Urothelium cell line (cell line): ENCODE measurements around the gene GBX2.

ENCODE experiments used
- DNase-seq: peaks from one replicate; pipeline ENCODE4 v3.0.0; 2011; ENCODE audit warnings: low spot score, mixed read lengths
- FAIRE-seq: peaks from 2 replicates; lab custom pipeline; 2011; peaks lifted over from hg19 to GRCh38; lab: Jason Lieb, UNC

The GBX2 gene

DNA sequence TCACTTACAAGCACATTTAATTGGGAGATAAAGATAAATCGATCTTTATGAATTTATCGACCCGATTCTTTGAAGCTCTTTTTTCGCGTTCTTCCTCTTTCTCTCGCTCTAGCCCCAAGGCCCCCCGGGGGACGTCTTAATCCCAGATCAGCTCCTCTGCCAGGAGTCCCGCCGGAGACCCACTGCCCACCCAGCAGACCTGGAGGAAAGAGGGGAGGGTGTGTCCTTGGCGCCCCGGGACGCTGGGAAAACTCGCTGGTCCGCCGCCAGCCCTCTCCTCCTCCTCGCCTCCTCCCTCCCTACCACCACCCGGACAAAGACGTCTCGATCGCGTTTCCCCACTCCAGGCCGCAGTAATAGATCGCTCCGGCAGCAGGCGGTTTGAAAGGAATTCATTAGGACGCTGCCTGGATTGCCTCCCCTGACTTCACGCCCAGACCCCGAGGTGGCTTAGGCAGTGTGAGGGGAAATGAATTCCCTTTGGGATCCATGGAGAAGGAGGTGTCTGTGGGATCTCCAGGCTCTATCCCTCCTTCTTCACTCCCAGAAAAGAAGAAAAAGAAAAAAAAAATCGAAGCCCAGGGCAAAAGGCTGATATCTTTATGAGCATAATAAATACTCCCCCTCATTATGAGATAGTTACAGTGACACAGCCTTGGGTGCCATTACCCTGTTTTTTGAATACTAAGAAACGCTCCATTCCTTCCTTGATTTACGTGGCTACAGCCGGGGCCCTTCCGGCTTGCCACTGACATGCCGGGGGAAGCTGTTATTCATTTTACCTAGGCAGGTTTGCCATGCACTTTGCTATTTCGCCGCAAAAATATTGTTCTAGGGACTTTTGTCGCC is 1.8 kb upstream of the GBX2 start:
- FAIRE-seq (no peak), DNase-seq (no peak)

DNA sequence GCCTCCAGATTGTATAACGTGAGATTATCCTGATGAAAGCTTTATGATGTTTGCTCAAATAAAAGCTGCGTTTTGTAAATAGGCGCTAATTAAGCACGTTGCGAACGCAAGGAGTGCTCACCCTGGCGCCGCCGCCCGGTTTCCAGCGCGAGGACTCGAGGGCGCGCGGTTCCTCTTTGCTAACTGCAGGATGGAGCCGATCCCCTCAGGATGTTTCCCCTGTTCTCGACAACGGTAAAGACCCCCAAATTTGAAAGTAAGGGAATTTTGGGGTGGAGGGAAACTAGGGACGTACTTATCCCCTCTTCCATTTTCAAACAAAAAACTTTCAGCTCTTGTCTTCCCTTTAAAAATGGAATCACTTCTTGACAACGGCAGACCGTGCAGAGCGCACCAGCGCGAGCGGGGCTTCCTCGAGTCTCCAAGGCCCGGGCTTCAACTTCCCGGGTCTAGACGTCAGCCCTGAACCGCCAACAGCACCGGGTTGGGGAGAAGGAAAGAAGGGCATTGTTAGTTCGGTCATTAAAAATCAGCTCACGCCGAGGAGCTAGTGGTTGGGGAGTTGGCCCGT is 1.1 kb upstream of the GBX2 start:
- DNase-seq (no peak), FAIRE-seq (no peak)

DNA sequence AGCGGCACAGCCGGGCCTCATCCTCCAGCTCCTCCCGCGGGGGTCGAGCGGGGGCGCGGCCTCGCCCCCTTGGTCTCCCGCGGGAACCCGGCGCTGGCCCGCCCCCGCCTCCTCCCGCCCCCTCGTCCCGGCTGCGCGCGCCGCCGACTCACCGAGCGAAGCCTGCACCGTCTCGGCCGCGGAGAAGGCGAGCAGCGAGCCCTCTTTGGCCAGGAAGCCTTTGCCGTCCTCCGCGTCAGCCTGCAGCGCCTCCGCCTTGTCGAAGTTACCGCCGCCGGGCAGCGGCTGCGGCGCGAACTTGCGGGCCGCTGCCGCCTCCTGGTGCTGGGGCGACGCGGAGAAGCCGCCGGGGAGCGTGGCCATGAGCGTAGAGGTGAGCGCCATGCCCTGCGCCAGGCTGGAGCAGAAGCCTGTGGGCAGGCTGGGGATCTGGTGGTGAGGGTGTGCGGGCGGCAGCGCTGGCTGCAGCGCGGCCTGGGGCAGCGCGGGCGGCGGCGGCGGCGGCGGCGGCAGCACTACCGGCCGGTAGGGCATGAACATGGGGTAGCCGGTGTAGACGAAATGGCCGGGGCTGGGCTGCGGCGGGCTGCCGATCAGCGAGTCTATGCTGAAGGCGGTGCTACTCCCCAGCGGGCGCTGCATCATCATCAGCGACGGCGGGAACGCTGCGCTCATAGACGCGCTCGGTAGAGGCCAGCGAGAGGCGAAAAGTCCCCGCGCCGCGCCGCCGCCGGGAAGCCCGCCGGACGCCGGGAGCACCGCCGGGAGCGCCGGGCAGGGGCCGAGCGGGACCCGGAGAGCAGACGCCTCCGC is 683 bp downstream of the GBX2 start:
- DNase-seq, result no peak
- no peak for FAIRE-seq

DNA sequence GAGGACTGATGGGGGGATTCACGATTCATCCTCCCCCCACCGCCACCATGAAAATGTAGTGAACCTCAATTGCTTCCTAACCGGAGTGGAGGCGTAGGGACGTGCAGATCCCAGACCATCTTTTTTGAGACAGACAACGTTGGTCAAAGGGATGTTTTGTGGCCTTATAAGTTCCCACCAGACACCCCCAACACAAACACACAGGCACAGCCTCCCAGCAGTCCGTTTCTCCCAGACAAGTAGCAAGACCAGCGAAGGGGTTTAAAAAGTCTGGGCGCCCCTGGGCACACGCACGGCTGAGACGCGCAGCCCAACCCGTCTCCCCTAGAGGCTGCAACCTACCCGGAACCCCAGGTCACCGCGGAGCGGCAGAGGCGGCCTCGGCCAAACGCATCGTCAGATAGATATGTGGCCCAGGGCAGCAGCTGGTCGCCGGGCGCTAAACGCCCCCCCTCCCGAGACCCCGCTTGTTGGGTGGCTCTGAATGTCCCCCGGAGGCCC is 1.3 kb downstream of the GBX2 start:
- FAIRE-seq, result no peak
- DNase-seq, result no peak

DNA sequence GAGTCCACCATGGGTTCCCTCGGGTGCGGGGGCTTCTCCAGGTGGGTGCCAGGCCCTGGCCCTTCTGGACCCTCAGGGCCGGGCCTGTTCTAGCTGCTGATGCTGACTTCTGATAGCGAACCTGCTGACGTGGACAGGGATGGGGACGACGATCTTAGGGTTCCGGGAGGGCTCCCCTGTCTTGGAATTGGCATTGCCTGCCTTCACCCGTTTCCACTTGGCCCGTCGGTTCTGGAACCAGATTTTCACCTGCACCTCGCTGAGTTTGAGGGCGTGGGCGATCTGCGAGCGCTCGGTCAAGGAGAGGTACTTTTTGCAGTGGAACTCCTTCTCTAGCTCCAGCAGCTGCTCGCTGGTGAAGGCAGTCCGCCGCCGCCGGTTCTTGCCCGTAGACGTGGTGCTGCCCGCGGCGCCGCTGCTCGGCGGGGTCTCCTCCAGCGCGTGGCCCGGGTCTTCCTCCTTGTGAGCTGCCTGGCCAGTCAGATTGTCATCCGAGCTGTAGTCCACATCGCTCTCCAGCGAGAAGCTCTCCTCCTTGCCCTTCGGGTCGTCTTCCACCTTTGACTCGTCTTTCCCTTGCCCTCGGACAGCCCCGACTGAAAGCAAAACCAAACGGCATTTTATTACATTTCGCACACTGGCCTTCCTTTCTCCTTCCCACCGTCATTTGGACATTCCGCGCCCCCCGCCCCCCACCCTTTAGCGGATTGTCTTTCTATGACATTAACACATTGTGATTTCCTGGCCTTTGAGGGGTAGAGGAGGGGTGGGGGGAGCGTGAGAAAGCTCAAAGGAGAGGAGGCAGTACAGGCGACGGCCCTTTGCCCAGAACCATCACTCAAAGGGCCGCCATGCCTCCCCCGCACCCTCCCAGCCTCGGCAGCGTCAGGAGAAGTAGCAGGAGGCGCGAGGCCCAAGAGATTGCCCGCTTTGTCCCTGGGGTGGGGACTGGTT is 2.1 kb downstream of the GBX2 start:
- DNase-seq, result no peak
- no peak for FAIRE-seq

DNA sequence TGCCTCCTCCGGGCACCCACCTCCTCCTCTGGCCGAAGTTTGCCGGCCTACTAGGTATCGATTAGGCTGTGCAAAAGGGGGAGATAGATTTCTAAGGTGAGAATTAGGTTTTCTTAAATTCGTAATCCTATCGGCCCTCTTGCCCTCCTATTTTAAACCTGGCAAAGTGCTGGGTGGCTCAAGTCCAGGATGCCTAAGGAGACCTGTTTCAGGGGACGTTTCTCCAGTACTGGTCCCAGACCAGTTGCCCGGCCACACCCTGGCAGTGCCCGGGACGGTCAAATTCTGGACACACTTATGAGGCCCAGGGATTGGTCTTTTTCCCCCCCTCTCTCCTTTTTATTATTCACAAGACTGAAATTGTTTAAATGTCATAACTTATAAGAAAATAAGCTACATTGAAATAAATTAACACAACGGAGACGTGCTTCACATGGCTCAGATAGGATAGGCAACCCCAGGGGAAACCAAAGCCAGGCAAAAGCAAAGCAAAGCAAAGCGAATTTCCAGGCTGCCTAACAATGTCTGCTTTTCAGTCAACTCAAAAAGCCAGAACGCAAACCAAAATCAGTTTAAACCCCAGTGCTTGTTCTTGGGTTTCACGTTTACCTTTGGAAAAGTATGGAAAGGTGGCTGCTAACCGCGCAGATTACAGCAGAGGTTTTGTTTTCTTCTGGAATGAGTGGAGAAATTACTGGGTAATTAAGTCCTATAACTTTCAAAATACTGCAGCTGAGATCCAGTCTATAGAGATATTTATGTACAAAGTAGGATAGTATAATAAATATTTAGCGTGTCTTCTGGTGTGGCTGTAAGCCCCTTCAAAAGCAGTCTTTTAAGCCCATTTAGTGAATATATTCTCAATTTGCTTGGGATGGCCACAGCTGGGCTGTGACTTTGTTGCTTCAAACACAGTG is 3.0 kb downstream of the GBX2 start:
- DNase-seq, result no peak
- FAIRE-seq, result no peak

DNA sequence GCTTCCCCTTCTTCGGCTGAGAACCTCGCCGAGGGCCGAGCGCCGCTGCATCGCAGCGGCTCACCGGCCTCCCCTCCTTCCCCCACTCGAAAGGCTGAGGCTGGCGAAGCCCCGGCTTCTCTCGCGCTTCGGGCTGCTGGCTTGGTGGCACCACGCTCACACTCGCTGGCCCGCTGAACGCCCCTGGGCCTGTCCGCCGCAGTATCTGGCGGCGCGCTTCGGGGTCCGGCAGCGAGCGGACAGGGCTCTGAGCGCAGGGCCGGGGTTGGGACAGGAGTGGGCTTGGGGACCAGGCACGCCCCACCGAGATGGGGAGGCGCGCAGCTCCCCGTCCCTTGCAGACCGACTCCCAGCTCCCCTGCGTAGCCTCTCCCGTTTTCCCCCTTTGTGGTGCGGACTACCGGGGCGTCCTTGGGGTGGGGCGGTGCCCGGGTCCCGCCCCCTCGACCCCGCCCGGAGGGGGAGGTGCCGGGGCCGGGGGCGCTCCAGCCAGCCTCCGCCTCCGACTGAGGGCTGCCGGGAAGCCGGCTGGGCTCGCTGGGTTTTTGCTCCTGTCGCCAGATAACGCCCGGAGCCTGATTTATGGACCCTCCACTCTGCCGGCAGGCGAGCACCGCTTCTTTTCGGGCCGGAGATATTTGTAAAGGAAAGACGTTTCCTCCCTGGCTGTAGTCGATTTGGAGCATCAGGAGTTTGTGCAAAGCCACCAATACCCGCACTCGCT is 3.8 kb downstream of the GBX2 start:
- FAIRE-seq, result no peak
- no peak for DNase-seq

DNA sequence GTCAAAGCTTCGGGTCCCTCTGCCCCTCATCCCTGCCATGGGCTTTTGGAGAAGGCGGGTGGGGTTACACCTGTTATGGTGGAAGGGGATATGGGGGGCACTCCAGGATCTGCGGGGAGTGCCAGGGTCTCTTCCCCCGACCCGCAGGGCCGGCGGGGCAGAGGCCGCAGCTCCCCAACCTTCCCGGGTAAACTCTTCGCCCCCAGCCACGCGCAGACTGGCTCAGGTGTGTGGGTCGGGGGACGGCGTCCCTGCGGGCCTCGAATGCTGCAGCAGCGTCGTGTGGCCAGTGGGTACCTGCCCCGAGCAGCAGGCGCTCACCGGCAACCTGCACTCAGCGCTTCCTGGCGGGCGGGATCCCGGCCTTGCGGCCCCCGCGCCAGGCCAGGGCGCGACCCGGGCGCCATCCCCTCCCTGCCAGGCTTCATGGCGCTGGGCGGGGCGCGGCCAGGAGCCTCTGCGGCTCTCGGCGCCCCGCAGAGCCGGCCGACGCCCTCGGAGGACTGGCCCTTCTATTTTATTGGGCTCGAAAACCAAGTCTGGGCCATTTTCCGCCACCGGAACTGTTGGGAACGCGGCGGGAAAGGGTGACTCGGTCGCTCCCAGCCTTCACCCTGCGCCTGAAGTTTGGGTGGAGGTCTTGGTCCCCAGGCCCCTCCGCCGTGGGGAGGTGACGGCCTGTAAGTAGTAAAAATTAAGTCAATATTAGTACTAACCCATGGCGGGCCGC is 4.5 kb downstream of the GBX2 start:
- FAIRE-seq (no peak), DNase-seq (no peak)

DNA sequence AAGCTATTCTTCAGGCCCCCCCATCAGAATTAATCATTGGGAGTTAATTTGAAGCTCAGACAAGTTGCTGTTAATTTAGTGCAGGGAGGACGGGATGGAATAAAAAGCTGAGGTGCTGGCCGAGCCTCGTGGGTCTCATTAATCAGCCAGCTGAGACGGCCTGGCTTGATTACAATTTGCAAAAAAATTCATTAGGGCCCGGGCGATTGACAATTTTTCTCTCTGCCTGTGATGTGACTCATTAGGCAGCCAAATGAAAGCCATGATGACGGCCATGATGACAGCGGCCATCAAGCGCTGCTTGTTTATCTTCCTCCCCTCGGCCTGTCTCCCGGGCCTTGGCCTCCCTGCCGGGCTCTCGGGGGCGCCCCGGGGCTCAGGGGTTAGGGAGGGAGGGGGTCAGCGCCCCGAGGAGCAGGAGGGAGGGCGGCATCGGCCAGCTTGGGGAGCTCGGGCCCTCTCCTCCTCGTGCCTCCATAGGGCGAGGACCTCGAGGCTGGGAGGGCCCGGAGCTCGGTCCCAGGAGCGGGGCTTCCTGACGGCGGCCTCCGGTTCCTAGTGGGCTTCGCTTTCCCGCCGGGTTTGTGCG is 5.2 kb downstream of the GBX2 start:
- FAIRE-seq (no peak), DNase-seq (no peak)

DNA sequence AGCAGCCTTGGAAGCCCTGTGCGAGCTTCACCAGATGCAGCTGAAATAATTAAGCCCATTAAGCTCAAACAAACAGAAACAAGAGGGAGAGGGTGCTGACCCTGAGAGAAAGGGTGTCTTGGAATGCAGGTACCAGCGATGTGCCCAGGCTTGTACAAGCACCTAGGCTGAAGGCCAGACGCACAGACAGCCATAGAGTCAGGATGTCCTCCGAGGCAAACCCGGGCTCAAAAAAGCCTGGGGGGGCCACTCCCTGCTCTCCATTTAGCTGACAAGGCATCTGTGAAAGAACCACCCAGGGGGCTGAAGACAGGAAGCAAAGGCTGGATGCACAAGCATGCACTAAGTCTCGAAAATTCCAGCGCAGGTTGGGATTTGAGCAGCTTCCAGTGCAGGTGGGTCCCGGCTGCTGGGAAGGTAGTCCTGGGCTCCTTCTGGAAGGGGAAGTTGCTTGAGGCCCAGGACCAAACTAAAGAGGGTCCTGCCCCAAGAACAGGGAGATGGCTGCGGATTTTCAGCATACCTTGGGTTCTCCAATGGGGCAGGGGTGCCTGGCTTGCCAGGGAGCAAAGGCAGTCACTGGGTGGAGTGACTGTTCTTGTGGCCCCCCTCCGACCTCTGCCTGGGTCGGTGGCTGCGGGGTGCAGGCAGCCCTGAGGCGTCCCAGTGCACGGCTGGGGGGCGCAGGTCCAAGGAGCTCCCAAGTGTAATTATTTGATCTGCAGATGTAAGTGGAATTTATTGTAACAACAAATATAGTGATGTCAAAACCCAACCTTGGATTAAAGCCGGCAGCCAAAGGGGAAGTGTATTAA is 5.9 kb downstream of the GBX2 start:
- no peak for FAIRE-seq
- DNase-seq, result no peak

DNA sequence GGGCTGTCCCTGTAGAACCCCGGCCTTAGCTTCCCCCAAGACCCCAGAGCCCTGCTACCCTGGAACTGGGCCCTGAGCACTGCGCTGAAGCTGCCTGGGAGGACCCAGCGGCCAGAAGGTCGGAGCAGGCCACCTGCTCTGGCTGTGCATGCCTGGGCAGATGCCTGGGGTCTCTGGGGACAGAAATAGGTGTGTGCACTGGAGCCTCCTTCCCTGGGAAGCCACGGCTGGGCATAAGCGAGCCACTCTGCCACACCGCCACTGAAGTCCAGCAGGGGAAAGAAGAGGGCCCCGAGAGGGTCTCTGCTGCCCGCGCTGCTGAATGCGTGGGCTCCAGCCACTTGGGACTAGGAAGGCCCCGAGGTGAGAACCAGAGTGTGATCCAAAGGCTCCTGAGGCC is 6.7 kb downstream of the GBX2 start:
- DNase-seq (no peak), FAIRE-seq (no peak)

DNA sequence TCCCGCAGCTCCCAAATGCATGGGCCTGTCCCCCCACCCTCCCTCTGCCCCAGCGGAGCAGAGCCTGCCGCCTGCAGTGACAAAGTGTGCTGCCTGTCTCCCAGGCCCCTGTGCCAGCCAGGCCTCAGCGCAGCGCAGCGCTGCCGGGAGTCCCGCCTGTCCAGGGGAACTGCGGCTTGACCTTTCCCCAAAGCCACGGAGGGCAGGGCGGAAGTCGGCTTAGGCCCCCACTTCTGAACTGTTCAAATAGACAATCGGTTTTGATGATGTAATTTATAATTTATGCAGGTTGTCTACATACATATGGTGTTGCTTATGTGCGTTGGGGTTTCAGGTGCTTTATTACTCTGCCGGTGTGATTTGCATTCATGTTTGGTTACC is 7.1 kb downstream of the GBX2 start:
- DNase-seq (no peak), FAIRE-seq (no peak)

DNA sequence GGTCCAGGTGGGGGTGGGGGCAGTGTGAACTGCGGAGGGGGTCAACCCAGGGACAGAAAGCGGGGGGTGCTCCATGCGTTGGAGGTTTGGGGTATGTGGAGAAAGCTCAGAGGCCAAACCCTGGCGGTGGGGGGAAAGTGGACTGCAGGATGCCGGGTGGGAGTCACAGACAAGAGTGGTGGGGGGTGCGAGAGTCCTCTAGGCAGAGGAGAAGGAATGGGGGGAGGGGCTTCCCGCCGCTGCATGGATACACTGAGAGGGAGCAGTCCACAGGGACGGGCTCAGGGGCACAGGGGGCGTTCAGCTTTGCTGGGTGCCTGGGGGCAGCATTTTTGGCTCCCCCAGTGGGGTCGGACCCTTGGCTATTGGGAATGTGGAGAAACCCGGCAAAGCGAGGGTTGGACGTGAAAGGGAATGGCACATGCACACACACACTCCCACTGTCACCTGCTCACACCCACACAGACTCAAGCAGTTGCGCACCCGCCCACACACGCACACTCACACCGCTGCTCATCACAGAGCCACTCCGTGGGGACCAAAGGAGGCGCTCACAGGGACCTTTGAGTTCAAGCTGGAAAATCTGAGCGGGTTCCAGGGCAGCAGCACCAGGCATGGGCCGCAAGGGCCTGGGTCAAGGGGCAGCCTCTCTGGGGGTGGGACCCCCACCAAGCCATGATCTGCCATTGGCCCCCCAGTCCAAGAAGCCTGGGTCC is 7.7 kb downstream of the GBX2 start:
- FAIRE-seq (no peak), DNase-seq (no peak)

DNA sequence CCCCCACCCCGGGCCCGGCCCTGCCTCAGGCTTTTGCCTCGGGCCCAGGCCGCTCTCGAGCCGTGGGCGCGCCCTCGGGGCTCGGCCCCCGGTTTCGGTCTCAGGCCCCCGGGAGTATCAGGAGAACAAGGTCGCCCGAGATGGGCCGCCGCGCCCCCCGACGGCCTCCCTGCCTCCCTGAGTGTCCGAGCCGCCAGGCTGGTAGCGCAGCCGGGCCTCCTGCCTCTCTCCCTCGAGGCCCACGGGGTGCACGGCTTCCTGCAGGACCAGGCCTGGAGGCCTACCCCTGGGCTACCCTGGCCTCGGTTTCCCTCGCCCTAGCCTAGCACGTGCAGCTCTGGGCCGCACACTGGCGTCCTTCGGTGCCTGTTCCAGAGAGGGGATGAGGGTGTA is 8.4 kb downstream of the GBX2 start:
- FAIRE-seq (no peak), DNase-seq (no peak)

DNA sequence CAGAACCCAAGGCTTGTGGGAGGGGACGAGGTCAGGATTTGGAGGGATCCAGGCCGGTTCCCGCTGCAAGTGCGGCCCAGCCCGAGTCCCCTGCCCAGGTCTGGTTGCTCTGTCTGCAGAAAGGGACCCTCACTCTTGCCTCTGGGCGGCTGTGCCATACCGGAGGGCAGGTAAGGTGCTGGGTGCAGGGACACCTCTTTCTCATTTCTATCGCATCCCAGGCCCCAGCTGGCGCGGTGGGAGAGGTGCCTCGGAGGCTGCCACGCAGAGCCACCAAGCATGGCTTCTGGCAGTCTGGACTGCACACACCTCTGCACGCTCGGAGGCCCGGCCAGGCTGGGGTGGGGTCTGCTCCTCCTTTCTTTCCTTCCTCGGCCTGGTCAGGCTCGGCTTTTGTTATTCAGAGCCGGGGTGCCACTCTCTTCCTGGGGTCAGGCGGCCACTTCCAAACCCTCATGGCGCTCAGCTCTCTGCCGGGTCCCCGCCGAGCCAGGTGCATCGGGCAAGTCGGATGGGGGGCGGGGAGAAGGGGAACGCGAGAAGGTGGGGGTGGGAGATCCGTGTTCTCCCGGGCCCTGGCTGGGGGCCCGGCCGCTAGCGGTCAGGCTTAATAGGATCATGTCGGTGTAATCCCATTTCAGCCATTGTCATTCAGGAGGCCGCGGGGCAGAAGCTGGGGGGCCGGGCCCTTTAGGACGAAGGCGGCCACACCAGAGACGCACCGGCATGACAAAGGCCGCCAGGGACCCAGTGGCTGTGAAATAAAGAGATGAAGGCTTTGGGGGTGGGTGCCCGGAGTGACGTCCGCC is 9.0 kb downstream of the GBX2 start:
- FAIRE-seq (no peak), DNase-seq (no peak)
